ENCODE measurements around the gene BTAF1. TPM values are rescaled to one million over a fixed set of nuclear protein-coding genes. Genes with fewer than 3 reads are reported as not detected.

Gene BTAF1
- total and polyA plus RNA-seq, 9 donors, result 13.0 to 50.7 (median 38.9) TPM

DNA sequence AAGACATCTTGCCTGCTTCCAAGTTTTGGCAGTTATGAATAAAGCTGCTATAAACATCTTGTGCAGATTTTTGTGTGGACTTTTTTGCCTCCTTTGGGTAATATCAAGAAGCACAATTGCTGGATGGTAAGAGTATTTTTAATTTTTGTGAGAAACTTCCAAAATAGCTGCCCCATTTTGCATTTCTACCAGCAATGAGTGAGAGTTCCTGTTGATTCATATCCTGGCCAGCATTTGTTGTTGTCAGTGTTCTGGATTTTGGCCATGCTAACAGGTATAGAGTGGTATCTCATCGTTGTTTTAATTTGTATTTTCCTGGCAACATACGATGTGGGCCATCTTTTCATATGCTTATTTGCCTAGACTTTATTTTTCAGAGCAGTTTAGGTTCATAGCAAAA lies 53.9 kb downstream of the BTAF1 start:
- H3K4me1 ChIP-seq (ENCODE audit: insufficient read depth), result no peaks in the 10 kb centered on the region
- no peak for DNase-seq

DNA sequence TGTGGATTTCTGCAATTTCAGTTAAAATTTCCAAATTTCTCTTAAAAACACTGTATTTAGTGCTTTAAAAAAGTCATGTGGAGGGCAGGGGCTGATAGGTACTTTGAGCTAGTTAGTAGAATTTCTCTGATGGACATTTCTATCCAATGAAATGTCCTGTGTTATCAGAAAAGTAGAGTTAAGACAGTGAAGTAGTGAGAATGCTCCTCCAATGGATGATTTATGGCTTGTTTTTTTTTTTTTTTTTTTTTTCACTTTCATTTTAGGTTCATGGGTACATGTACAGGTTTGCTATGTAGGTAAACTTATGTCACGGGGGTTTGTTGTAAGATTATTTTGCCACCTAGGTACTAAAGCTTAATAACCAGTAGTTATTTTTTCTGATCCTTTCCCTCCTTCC lies 55.0 kb downstream of the BTAF1 start:
- 94 to 100% (median 98%) methylated on average over 1 of the region's 1 CpG for WGBS, 3 donors
- no peak overlapping the region for H3K4me3 ChIP-seq
- no peaks in the 10 kb centered on the region for H3K36me3 ChIP-seq
- intact Hi-C loops (cut with DNase I), result no loop called here
- H3K27me3 ChIP-seq, result no peaks in the 10 kb centered on the region
- H3K27ac ChIP-seq, result no peak overlapping the region
- no peak for DNase-seq
- H3K9me3 ChIP-seq, result no peaks in the 10 kb centered on the region
- TF ChIP-seq CTCF (IDR thresholded peaks at IDR 0.05), result no peak
- TF ChIP-seq EP300 (IDR thresholded peaks at IDR 0.05), result no peak
- no peak for TF ChIP-seq POLR2A (IDR thresholded peaks at IDR 0.05)
- no peaks in the 10 kb centered on the region for H3K4me1 ChIP-seq (ENCODE audit: insufficient read depth)

More for the DNA sequence above, 53.9 kb downstream of the BTAF1 start:
- H3K27me3 ChIP-seq, result no peaks in the 10 kb centered on the region
- H3K36me3 ChIP-seq, result no peaks in the 10 kb centered on the region
- no peaks in the 10 kb centered on the region for H3K9me3 ChIP-seq
- intact Hi-C loops (cut with DNase I), result no loop called here
- 92 to 94% (median 94%) methylated on average over 2 of the region's 2 CpGs for WGBS, 3 donors
- no peak overlapping the region for H3K27ac ChIP-seq
- H3K4me3 ChIP-seq, result no peak overlapping the region
- TF ChIP-seq POLR2A (IDR thresholded peaks at IDR 0.05) (no peak), EP300 (IDR thresholded peaks at IDR 0.05) (no peak), CTCF (IDR thresholded peaks at IDR 0.05) (no peak)

DNA sequence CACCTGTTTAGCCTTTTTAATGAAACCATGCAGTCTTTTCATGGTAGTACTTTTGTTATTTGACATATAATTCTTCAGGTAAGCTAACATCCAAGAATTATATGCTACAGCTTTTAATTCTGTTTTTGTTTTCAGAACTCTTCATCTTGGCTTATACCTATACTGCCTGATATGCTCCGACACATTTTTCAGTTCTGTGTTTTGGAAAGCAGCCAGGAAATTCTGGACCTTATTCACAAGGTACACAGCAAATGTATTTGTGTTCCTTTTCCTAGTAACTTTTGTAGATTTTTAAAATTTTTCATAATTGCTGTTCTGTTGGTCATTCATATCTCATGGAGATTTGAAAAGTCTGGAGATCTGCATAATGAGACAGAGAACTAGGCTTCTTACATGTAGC lies 56.7 kb downstream of the BTAF1 start:
- no peaks in the 10 kb centered on the region for H3K36me3 ChIP-seq
- no peak overlapping the region for H3K27ac ChIP-seq
- intact Hi-C loops (cut with DNase I), result no loop called here
- no peaks in the 10 kb centered on the region for H3K4me1 ChIP-seq (ENCODE audit: insufficient read depth)
- WGBS, 3 donors, result 25 to 36% (median 31%) methylated on average over 1 of the region's 1 CpG
- no peaks in the 10 kb centered on the region for H3K27me3 ChIP-seq
- H3K9me3 ChIP-seq, result no peaks in the 10 kb centered on the region
- H3K4me3 ChIP-seq, result no peak overlapping the region
- no peak for TF ChIP-seq CTCF (IDR thresholded peaks at IDR 0.05)
- TF ChIP-seq EP300 (IDR thresholded peaks at IDR 0.05), result no peak
- TF ChIP-seq POLR2A (IDR thresholded peaks at IDR 0.05), result no peak
- DNase-seq, result no peak

DNA sequence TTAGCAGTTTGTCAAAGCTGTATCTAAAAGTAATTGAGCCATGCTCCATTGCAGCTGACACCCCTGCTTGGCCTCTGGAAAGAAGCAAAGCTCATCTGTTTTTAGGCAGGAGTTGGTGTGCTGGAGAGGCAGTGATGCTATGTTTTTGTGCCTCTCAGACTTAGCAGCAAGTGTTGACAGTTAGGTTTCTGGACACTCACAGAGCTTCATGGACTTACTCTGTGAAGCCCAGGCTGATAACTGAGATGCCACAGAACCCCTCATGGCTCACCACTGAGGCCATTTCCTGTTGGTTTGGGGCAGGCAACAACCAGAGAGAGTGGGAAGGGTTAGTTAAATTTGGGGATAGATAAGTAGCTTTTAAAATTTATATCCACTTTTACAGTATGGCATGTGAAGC lies 59.8 kb downstream of the BTAF1 start:
- Histone ChIP-seq H3K27me3 (no peaks in the 10 kb centered on the region), H3K36me3 (no peaks in the 10 kb centered on the region), H3K4me1 (ENCODE audit: insufficient read depth) (no peaks in the 10 kb centered on the region), H3K27ac (no peak overlapping the region), H3K9me3 (no peaks in the 10 kb centered on the region), H3K4me3 (no peak overlapping the region)
- no peak for DNase-seq
- intact Hi-C loops (cut with DNase I), result no loop called here
- TF ChIP-seq EP300 (IDR thresholded peaks at IDR 0.05) (no peak), POLR2A (IDR thresholded peaks at IDR 0.05) (no peak), CTCF (IDR thresholded peaks at IDR 0.05) (no peak)
